Activated B cell treated with CpG ODN at 0.5 μM for 24 hours (primary cell): ENCODE measurements around the gene OR52J3. TPM values are rescaled to one million over a fixed set of nuclear protein-coding genes. Genes with fewer than 3 reads are reported as not detected.

ENCODE experiments used
- ATAC-seq: fragments of 200-7000 bp; cut with Tn5 transposase; one replicate; pipeline ENCODE4 v1.10.0; 2021; ENCODE audit warnings: low read depth, mild to moderate bottlenecking, moderate library complexity
- CTCF ChIA-PET: fragments of 350-600 bp; sonication (Branson Sonifier 250); formaldehyde crosslinking; loops from one replicate; lab custom pipeline; 2021; ENCODE audit warnings: antibody characterized with exemption; lab: Charles Lee
- POLR2A ChIA-PET: fragments of 350-600 bp; sonication (Branson Sonifier 250); formaldehyde crosslinking; loops from one replicate; lab custom pipeline; 2021; ENCODE audit warnings: antibody characterized with exemption; lab: Charles Lee
- DNase-seq: peaks from one replicate; pipeline ENCODE4 v3.0.0; 2022
- H3K27ac Mint-ChIP-seq: one replicate; pipeline ENCODE4 v1.8.0; 2020; ENCODE audit warnings: mixed read lengths
- H3K27me3 Mint-ChIP-seq: one replicate; pipeline ENCODE4 v1.8.0; 2021; ENCODE audit warnings: mixed read lengths
- H3K36me3 Mint-ChIP-seq: one replicate; pipeline ENCODE4 v1.8.0; 2021; ENCODE audit warnings: low read depth, mixed read lengths
- H3K4me1 Mint-ChIP-seq: one replicate; pipeline ENCODE4 v1.8.0; 2021; ENCODE audit warnings: mixed read lengths
- H3K4me3 Mint-ChIP-seq: one replicate; pipeline ENCODE4 v1.8.0; 2020; ENCODE audit warnings: mild to moderate bottlenecking, mixed read lengths
- H3K9me3 Mint-ChIP-seq: one replicate; pipeline ENCODE4 v1.8.0; 2020; ENCODE audit warnings: mixed read lengths
- intact Hi-C: fragments of 100-400 bp; cut with micrococcal nuclease; formaldehyde crosslinking; loops from one replicate; pipeline ENCODE4 v1.15.1; 2024
- total RNA-seq: library from RNA; stranded (reverse); gene quantifications from 2 replicates; pipeline ENCODE4 v1.2.3, GENCODE V29; 2022
- TF ChIP-seq, protein P1 (sequence below): fragments of 200-600 bp; IDR thresholded peaks from one replicate; pipeline ENCODE4 v1.8.0; 2022; ENCODE audit warnings: antibody characterized with exemption, mild to moderate bottlenecking

The OR52J3 gene
- total RNA-seq, 1 donor from 2014 or later: not detected

DNA sequence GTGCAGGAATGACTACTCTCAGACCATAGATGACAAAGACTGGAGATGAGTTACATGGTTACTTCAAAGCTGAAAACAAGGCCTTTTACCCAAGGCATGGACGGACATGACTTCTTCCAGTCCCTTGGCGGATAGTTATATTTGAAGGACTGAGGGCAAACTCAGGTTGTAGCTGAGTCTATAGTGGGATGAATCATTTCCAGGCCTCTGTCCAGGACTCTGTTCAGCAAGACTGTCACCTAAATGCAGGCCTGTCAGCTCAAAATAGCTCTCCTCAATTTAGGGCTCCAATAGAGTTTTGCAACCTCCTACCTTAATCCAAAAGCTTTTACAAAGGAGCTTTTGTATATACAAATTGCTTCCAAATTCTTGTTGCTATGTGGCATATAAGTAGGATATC lies 24.3 kb upstream of the OR52J3 start:
- Mint-ChIP-seq H3K27me3 (no peaks in the 10 kb centered on the region), H3K4me3 (no peak overlapping the region), H3K27ac (no peak overlapping the region), H3K9me3 (peaks cover 25% of the 10 kb centered on the region), H3K4me1 (no peaks in the 10 kb centered on the region), H3K36me3 (no peaks in the 10 kb centered on the region)
- ChIA-PET CTCF (no interaction called here), POLR2A (no interaction called here)
- ATAC-seq (no peak), DNase-seq (no peak)
- TF ChIP-seq, protein P1, sequence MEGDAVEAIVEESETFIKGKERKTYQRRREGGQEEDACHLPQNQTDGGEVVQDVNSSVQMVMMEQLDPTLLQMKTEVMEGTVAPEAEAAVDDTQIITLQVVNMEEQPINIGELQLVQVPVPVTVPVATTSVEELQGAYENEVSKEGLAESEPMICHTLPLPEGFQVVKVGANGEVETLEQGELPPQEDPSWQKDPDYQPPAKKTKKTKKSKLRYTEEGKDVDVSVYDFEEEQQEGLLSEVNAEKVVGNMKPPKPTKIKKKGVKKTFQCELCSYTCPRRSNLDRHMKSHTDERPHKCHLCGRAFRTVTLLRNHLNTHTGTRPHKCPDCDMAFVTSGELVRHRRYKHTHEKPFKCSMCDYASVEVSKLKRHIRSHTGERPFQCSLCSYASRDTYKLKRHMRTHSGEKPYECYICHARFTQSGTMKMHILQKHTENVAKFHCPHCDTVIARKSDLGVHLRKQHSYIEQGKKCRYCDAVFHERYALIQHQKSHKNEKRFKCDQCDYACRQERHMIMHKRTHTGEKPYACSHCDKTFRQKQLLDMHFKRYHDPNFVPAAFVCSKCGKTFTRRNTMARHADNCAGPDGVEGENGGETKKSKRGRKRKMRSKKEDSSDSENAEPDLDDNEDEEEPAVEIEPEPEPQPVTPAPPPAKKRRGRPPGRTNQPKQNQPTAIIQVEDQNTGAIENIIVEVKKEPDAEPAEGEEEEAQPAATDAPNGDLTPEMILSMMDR: no peak
- intact Hi-C loops: no loop called here

DNA sequence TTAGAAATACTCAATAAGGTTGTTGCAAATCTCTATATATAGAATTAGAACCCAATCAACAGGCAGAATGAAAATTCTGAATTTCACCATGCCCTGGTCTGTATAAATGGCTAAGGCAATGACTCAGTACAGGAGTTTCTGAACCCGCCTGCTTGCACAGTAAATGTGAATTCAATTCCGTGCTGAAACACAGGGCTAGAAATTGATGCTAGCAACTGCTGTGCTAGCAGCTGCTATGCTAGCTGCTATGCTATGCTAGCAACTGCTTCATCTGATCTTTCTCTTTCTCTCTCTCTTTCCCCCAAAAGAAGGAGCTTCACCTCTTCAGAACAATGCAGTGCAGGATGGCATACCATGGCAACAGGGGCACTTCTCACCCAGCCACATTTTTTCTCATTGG lies 9.7 kb upstream of the OR52J3 start:
- CTCF ChIA-PET: no interaction called here
- H3K9me3 Mint-ChIP-seq: no peaks in the 10 kb centered on the region
- H3K27ac Mint-ChIP-seq: no peak overlapping the region
- TF ChIP-seq, protein P1: no peak
- POLR2A ChIA-PET: no interaction called here
- no peaks in the 10 kb centered on the region for H3K4me1 Mint-ChIP-seq
- no peak overlapping the region for H3K4me3 Mint-ChIP-seq
- DNase-seq (no peak), ATAC-seq (no peak)
- no peaks in the 10 kb centered on the region for H3K36me3 Mint-ChIP-seq
- intact Hi-C loops: no loop called here
- no peaks in the 10 kb centered on the region for H3K27me3 Mint-ChIP-seq

DNA sequence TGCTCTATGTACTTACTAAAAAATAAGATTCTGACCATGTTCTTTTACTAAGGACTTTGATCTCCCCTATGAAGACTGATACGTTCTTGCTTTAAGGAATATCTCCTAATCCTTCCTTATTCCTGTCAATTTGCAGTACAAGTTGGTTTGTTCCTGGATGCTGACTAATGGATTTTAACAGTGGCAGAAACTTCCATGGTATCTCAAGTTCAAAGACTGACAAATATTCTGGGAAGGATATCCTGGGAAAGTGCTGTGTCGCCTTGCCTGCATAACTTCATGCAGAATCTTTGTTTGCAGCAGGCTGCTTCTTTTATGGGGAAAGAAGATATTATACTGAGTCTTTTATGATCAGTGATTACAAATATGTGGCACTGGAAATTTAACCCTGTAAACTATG lies 8.4 kb upstream of the OR52J3 start:
- TF ChIP-seq, protein P1: no peak
- Mint-ChIP-seq H3K27ac (no peak overlapping the region), H3K4me3 (no peak overlapping the region), H3K4me1 (no peaks in the 10 kb centered on the region), H3K27me3 (no peaks in the 10 kb centered on the region), H3K36me3 (no peaks in the 10 kb centered on the region), H3K9me3 (no peaks in the 10 kb centered on the region)
- DNase-seq: no peak
- intact Hi-C loops: no loop called here
- CTCF ChIA-PET: no interaction called here
- ATAC-seq: no peak
- POLR2A ChIA-PET: no interaction called here

DNA sequence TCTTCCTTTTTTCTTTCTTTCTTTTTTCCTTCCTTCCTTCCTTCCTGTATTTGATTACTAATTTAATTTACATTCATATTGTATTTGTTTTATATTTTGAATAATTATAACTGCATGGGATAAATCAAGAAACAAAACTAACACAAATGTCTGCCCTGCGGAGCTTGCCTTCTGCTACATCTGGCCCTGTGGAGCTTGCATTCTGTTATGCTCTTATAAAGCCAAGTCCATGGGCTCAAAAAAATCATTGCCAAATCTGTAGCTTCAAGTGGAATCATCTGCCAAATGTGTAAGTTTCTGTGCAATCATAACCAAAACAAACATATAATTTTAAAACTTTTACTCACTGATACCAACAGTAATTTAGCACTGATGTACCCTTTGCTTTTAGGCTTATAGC lies 8.0 kb upstream of the OR52J3 start:
- POLR2A ChIA-PET: no interaction called here
- no peaks in the 10 kb centered on the region for H3K4me1 Mint-ChIP-seq
- no peak overlapping the region for H3K4me3 Mint-ChIP-seq
- H3K9me3 Mint-ChIP-seq: no peaks in the 10 kb centered on the region
- no peak for ATAC-seq
- no peaks in the 10 kb centered on the region for H3K36me3 Mint-ChIP-seq
- H3K27ac Mint-ChIP-seq: no peak overlapping the region
- no peaks in the 10 kb centered on the region for H3K27me3 Mint-ChIP-seq
- DNase-seq: no peak
- intact Hi-C loops: no loop called here
- CTCF ChIA-PET: no interaction called here
- TF ChIP-seq, protein P1: no peak

DNA sequence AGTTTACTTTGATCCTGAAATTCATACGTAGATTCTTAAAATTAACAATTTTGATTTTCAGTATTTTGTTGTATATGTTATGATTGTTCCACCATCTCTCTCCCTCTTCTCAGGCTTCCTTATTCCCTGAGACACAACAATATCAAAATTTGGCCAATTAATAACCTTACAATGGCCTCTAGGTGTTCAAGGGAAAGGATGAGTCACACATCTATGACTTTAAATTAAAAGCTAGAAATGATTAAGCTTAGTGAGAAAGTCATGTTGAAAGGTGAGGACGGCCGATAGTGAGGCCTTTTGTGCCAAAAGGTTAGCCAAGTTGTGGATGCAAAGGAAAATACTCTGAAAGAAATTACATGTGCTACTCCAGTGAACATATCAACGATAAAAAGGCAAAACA lies 5.5 kb upstream of the OR52J3 start:
- intact Hi-C loops: no loop called here
- ATAC-seq: no peak
- ChIA-PET CTCF (no interaction called here), POLR2A (no interaction called here)
- Mint-ChIP-seq H3K9me3 (no peaks in the 10 kb centered on the region), H3K27ac (no peak overlapping the region), H3K4me1 (no peaks in the 10 kb centered on the region), H3K36me3 (no peaks in the 10 kb centered on the region), H3K4me3 (no peak overlapping the region), H3K27me3 (no peaks in the 10 kb centered on the region)
- DNase-seq: no peak
- TF ChIP-seq, protein P1: no peak
